ENCODE results near the gene SEMA3B.

GRCh38 chr3:50229490-50229889 is 39.5 kb upstream of the SEMA3B start:
- TF ChIP-seq CTCF (IDR thresholded peaks at IDR 0.05; ENCODE audit: poor library complexity) (no peak), EZH2 (IDR thresholded peaks at IDR 0.05; ENCODE audit: borderline replicate concordance) (no peak)

Measured in hepatocyte (in vitro differentiated cells).